HG03520 (cell line): Measurements from ENCODE around the gene SMIM14.
"Not testable (repeated sequence)": the region's sequence is repeated elsewhere in the genome, so short reads cannot be mapped to it uniquely, and the experiment has no call there.

Experiments
- ATAC-seq: cut with Tn5 transposase; IDR thresholded peaks from one replicate; pipeline ENCODE4 v1.9.1; 2021; ENCODE audit warnings: mild to moderate bottlenecking, moderate library complexity; ENCODE audit not compliant: unreplicated experiment

SMIM14 gene

DNA sequence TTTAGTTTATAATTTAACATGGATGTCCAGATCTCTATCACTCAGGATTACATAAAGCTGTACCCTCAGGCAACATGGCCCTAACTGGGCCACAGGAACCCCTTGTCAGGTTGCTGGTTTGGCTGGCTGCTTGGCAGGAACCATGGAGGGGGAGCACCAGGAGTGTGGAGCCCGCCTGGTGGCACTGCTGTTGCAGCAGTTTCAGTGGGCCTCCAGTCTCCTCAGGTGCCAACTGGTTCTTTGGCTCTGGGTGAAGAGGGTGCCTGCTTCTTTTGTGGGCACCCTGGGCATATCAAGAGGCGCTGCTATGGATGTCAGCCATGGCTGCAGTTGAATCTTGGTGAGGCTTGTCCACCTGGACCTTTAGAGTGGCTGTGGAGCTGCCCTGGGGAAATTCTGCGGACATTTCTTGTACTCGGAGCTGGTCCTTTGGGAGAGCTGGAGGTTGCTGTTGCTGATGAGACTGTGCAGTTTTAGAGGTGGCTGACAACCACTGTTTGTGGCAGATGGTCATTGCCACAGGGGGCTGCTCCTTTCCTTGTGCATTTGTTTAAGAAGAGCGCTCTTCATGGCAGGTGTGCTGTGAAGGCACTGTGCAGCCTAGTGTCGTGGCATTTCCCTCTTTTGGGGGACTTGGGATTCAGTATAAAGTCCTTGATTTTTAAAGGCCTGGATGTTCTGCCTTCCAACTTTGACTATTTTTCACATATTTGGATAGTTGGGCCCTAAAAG, 10.3 kb upstream of the SMIM14 start:
- no peak for ATAC-seq

DNA sequence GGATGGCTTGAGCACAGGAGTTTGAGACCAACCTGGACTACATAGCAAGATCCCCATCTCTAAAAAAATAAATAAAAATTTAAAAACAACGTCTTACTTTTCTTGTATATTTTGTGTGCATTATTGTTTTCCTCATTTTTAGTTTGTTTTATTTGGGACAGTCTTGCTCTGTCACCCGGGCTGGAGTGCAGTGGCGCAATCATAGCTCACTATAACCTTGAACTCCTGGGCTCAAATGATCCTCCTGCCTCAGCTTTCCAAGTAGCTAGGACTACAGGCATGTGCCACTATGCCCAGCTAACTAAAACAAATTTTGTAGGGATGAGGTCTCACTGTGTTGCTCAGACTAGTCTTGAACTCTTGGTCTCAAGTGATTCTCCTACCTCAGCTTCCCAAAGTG, 9.5 kb upstream of the SMIM14 start:
- no peak for ATAC-seq

DNA sequence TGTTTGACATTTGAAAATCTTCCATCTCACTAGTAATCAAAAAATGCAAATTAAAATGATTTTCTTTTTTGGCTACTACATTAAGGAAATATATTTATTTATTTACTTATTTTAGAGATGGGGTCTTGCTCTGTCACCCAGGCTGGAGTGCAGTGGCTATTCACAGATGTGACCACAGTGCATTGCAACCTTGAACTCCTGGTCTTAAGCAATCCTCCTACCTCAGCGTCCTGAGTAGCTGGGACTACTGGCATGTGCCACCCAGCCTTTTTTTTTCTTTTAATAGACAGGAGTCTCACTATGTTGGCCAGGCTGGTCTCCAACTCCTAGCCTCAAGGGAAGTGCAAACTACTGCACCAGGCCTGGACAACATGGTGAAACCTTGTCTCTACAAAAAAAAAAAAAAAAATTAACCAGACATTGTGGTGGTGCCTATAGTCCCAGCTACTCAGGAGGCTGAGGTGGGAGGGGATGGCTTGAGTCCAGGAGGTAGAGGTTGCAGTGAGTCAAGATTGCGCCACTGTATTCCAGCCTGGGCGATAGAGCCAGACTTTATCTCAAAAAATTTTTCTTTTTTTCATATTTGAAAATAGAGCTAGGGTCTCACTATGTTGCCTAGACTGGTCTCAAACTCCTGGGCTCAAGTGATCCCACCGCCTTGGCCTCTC, 4.4 kb upstream of the SMIM14 start:
- ATAC-seq: no peak

DNA sequence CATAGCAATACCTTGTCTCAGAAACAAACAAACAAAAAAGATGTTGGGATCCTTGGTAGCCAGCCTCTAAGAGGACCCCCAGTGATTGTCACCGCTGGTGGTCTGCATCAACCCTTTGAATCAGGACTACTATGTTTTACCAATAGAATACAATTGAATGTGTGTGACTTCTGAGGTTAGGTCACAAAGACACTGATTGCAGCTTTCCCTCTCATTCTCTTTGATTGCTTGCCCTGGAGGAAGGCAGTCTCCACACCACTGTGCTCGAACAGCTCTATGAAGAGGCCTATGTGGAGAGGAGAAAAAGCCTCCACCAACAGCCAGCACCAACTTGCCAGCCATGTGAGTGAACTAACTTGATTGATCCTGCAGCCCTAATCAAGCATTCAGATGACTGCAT, 2.8 kb upstream of the SMIM14 start:
- no peak for ATAC-seq

DNA sequence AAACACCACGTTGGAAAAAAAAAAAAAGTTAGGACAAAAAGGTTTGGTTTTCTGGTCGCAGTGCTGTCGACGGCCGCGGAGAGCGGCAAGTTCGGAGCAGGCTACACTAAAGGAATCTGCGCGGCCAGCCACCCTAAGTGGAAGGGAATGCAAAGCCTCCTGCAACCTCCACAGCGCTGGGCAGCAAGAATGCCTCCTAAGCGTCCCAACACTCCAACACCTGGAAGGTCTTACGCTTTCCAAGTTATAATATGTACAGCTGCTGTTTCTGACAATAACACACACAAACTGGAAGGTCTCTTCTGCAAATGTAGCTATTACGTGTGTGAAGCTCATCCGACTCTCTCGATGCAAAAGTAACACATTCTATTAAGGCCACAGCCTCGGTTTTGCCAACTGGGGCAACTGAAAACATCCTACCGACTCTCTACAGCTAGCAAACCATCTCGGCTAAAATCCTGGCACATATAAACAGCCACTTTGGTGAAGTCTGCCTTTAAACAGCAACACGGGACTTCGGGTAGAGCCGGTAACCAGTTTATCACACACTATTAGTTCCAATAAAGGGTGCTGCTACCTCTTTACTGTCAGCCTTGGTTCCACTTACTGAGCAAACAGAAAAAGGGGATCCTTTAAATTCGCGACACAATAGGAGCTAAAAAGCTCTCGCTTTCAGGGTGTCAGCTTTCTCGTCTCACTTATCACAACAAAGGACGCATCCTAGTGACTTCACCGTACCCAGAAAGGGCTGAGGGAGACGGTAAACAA, 895 bp downstream of the SMIM14 start:
- no peak for ATAC-seq

DNA sequence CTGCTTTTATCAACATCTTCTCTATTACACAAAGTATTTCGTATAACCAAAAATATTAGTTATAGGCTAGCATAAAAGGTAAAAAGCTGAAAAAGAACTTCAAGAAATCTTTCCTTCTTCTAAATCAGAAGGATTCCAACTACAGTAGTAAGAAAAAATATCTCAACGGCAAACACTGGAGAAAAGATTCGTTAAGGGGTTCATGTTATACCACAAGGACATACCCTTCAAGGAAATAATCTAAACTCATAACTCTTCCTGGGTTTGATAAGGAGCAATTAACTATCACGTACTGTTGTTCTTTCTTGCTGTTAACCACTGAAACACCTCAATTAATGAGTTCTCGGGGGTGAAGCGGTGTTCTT, 1.5 kb downstream of the SMIM14 start:
- no peak for ATAC-seq

GRCh38 chr4:39636531-39637184, 2.0 kb downstream of the SMIM14 start:
- ATAC-seq: no peak

DNA sequence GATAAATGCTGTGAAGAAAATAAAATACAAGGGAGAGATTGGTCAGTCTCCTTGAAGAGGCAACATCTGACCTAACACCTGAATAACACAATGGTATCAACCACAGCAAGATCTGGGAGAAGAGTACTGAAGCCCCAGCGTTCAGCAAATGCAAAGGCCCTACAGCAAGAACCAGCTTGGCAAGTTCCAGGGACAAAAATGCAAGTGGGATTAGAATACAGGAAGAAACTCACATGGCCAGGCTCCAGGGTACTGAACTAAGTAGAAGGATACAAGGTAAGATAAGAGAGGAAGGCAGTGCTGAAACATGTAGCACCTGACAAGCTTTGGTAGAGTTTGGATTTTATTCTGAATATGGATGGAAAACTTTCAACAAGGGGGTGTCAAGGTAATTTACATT, 3.6 kb downstream of the SMIM14 start:
- ATAC-seq: no peak

GRCh38 chr4:39631700-39632079, 7.0 kb downstream of the SMIM14 start:
- ATAC-seq: no peak

DNA sequence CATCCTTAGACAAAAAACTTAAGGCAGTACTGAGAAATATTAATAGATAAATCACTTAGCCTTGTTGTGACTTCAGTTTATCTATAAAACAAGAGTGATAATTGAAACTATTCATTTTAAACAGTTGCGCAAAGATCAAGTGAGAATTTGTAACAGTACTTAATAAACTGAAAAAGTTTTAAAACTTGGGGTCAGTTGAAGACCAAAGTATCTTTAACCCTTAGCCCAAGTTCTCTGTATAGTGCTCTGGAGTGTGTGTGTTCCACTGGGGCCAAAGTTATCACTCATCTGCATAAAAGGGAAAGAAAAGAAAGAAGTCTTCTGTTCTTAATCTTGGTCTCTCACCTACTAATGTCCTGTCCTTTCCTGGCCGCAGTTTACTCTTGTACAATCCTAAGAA, 11.3 kb downstream of the SMIM14 start:
- no peak for ATAC-seq

DNA sequence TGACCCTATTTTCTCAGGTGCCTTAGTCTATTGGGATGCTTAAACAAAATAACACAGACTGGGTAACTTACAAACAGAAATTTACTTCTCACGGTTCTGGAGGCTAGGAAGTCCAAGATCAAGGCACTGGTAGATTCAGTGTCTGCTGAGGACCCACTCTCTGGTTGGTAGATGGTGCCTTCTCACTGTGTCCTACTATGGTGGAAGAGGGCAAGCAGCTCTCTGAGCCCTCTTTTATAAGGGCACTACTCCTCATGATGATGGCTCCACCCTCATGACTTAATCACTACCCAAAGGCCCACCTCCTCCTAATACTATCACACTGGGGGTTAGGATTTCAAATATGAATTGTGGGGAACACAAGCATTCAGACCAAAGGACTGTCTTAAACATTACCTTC, 11.8 kb downstream of the SMIM14 start:
- no peak for ATAC-seq

GRCh38 chr4:39626261-39626660, 12.4 kb downstream of the SMIM14 start:
- ATAC-seq: peak; percentile 68

GRCh38 chr4:39621582-39621981, 17.1 kb downstream of the SMIM14 start:
- ATAC-seq: no peak

DNA sequence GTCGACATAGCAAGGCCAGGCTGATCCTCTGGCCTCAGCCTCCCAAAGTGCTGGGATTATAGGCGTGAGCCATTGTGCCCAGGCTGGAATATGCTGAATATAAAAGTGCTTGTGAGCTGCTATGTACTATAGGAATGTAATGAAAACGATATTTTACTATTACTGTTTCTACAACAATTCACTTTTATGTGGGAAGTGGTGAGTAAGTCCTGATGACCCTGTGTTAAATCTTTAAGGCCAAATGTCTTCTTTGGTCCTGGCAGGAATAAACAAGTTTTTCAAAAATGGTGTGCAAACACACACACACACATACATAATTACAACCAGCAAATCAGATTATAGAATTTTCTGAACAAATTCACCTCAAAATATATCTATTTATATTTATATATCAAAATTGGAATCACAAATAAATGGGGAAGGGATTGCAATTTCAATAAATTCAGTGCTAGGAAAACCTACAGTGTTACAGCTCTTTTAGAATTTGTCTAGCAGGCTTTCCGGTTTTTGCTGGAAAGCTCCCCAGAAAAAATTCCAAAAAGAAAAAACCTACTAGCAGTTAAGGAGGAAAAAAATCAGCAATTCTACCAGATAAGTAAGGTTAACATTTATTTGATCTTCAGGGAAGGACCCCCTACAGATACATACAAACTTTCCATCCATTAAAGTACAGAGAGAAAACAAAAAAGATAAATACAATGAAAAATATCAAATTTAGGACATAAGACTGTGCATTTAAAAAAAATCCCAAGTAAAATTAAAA, 17.9 kb downstream of the SMIM14 start:
- no peak for ATAC-seq

GRCh38 chr4:39617534-39617933, 21.1 kb downstream of the SMIM14 start:
- ATAC-seq: no peak

DNA sequence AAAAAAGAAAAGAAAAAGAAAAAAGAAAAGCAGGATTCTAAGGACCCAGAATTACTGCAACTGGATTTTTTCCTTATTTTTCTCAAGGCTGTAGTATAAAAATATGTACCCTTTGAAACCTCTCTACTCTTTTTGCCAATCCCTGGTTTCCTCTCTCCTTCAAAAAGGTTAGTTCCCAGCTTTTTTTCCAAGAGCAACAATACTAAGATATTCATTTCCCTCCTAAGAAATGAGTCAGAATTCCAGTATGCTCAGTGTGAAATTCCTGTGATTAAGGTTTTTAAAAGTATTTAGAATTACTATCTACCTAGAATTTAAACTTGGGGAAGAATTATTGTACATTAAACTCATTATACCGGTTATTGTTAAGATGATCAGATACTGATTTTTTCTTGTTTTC, 22.0 kb downstream of the SMIM14 start:
- no peak for ATAC-seq

DNA sequence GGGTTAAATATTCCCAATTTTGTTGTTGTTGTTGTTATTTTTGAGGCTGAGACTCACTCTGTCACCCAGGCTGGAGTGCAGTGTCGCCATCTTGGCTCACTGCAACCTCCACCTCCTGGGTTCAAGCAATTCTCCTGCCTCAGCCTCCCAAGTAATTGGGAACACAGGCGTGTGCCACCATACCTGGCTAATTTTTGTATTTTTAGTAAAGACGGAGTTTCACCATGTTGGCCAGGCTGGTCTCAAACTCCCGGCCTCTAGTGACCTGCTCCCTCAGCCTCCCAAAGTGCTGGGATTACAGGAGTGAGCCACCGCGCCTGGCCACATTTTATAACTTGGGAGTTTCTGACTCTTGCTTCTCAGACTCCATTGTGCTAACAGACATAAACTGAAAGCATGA, 22.6 kb downstream of the SMIM14 start:
- not testable (repeated sequence) for ATAC-seq

DNA sequence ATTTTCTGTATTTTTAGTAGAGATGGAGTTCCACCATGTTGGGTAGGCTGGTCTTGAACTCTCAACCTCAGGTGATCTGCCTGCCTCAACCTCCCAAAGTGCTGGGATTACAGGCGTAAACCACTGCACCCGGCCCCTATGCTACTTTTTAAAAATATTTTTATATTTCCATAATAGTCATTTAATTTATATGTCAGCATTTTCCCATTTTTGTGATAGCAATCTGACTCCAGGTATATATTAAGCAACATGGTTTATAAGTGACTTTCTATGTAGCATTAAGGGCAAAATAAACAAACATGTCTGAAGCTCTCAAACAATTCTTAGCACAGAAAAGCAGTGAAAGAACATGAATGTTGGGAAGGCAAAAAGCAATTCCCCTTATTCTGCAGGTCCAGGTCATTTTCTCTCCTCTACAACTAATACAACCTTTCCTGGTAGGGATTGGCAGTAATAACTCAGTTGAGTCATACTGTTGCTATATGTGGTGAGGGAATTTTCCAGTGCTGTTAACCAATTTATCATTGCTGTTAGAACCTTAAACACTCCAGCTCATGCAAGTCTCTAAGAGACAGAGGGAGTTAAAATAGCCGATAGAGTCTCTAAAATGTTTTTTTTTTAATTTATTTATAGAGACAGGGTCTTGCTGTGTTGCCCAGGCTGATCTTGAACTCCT, 24.0 kb downstream of the SMIM14 start:
- ATAC-seq: no peak

- no peak for ATAC-seq
Observed at GRCh38 chr4:39613093-39613656, 25.5 kb downstream of the SMIM14 start.

GRCh38 chr4:39609454-39609931, 29.2 kb downstream of the SMIM14 start:
- ATAC-seq: peak; percentile 95
